Measurements from ENCODE around the gene PVALEF. TPM values are rescaled to one million over a fixed set of nuclear protein-coding genes. Genes with fewer than 3 reads are reported as not detected.

Gene PVALEF
- polyA plus RNA-seq, 1 donor (not counting 4 experiments of a cell fraction or from before 2014, with no cell fraction given) = not detected

DNA sequence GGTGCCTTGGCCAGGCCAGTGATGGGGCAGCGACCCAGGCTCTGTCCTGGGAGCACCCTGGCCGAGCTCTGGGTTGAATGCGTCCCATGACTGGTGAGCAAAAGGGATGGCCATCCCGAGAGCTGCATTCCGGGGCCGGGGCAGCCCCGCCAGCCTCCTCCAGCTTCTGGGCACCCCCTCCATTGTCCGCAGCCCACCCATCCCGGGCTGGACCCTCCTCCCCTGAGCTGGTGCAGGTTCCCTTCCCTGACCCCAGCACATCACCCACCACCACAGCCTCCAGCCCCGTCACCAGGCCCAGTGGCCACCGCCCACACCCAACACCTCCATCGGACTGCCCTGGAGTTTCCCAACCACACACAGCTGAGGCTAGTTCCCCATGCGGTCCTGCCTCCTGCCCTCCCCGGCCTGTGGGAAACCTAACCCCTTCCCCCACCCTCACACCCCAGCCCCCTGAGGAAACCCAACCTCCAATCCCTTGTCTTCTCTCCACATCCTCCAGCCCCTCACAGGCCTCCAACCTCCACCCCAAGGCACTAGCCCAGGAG lies 16.2 kb upstream of the PVALEF start:
- FAIRE-seq (no peak), DNase-seq (ENCODE audit: low read depth, low spot score) (no peak)
- TF ChIP-seq, protein P1, sequence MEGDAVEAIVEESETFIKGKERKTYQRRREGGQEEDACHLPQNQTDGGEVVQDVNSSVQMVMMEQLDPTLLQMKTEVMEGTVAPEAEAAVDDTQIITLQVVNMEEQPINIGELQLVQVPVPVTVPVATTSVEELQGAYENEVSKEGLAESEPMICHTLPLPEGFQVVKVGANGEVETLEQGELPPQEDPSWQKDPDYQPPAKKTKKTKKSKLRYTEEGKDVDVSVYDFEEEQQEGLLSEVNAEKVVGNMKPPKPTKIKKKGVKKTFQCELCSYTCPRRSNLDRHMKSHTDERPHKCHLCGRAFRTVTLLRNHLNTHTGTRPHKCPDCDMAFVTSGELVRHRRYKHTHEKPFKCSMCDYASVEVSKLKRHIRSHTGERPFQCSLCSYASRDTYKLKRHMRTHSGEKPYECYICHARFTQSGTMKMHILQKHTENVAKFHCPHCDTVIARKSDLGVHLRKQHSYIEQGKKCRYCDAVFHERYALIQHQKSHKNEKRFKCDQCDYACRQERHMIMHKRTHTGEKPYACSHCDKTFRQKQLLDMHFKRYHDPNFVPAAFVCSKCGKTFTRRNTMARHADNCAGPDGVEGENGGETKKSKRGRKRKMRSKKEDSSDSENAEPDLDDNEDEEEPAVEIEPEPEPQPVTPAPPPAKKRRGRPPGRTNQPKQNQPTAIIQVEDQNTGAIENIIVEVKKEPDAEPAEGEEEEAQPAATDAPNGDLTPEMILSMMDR (optimal IDR thresholded peaks at IDR 0.05 in 1 of 3, IDR thresholded peaks at IDR 0.05 in 1 of 3, conservative IDR thresholded peaks at IDR 0.05 in 1 of 3; ENCODE audit: extremely low read depth in 1 of 3, insufficient read depth in 2 of 3, low read length in 3 of 3) = no peak
- TF ChIP-seq EZH2 (IDR thresholded peaks at IDR 0.05; ENCODE audit: low read length) = no peak
- no peaks in the 10 kb centered on the region for H4K20me1 ChIP-seq (ENCODE audit: control insufficient read depth, extremely low read depth, insufficient read depth, low read length)
- no peak overlapping the region for H3K4me3 ChIP-seq (ENCODE audit: control insufficient read depth in 2 of 3, extremely low read depth in 1 of 3, insufficient read depth in 2 of 3, low read depth in 1 of 3, low read length in 3 of 3)
- H3K4me2 ChIP-seq (ENCODE audit: control insufficient read depth, extremely low read depth, insufficient read depth, low read depth, low read length) = no peak overlapping the region
- no peak overlapping the region for H3K9ac ChIP-seq (ENCODE audit: control insufficient read depth, extremely low read depth, insufficient read depth, low read length)
- no peaks in the 10 kb centered on the region for H3K36me3 ChIP-seq (ENCODE audit: control insufficient read depth in 2 of 2, extremely low read depth in 1 of 2, insufficient read depth in 2 of 2, low read length in 2 of 2)
- H2AFZ ChIP-seq (ENCODE audit: control insufficient read depth, low read length) = no peak overlapping the region
- dilution Hi-C loops (cut with MboI; ENCODE audit: extremely low pct_ligation_motif_present, low sequenced_read_pairs) = no loop called here
- H3K9me3 ChIP-seq (ENCODE audit: control insufficient read depth, low read depth, low read length) = no peaks in the 10 kb centered on the region
- no peaks in the 10 kb centered on the region for H3K9me1 ChIP-seq (ENCODE audit: control insufficient read depth, extremely low read depth, insufficient read depth, low read length)
- no peak overlapping the region for H3K27ac ChIP-seq (ENCODE audit: control insufficient read depth, insufficient read depth, low read length)
- peaks cover 16% of the 10 kb centered on the region for H3K27me3 ChIP-seq (ENCODE audit: control insufficient read depth, extremely low read depth, insufficient read depth, low read length)
- no peaks in the 10 kb centered on the region for H3K4me1 ChIP-seq (ENCODE audit: control insufficient read depth, extremely low read depth, insufficient read depth, low read length)
- no peaks in the 10 kb centered on the region for H3K79me2 ChIP-seq (ENCODE audit: control insufficient read depth, insufficient read depth, low read length)

GRCh38 chr17:81150377-81151077 lies 14.8 kb upstream of the PVALEF start:
- Histone ChIP-seq H3K4me3 (ENCODE audit: control insufficient read depth in 2 of 3, extremely low read depth in 1 of 3, insufficient read depth in 2 of 3, low read depth in 1 of 3, low read length in 3 of 3) (no peak overlapping the region), H3K27ac (ENCODE audit: control insufficient read depth, insufficient read depth, low read length) (no peak overlapping the region), H3K4me2 (ENCODE audit: control insufficient read depth, extremely low read depth, insufficient read depth, low read depth, low read length) (no peak overlapping the region), H3K36me3 (ENCODE audit: control insufficient read depth in 2 of 2, extremely low read depth in 1 of 2, insufficient read depth in 2 of 2, low read length in 2 of 2) (no peaks in the 10 kb centered on the region), H3K9me1 (ENCODE audit: control insufficient read depth, extremely low read depth, insufficient read depth, low read length) (no peaks in the 10 kb centered on the region), H3K79me2 (ENCODE audit: control insufficient read depth, insufficient read depth, low read length) (no peaks in the 10 kb centered on the region), H4K20me1 (ENCODE audit: control insufficient read depth, extremely low read depth, insufficient read depth, low read length) (no peaks in the 10 kb centered on the region), H3K9ac (ENCODE audit: control insufficient read depth, extremely low read depth, insufficient read depth, low read length) (no peak overlapping the region), H2AFZ (ENCODE audit: control insufficient read depth, low read length) (no peak overlapping the region), H3K4me1 (ENCODE audit: control insufficient read depth, extremely low read depth, insufficient read depth, low read length) (no peaks in the 10 kb centered on the region), H3K27me3 (ENCODE audit: control insufficient read depth, extremely low read depth, insufficient read depth, low read length) (peaks cover 16% of the 10 kb centered on the region), H3K9me3 (ENCODE audit: control insufficient read depth, low read depth, low read length) (no peaks in the 10 kb centered on the region)
- no peak for TF ChIP-seq EZH2 (IDR thresholded peaks at IDR 0.05; ENCODE audit: low read length)
- TF ChIP-seq, protein P1 (optimal IDR thresholded peaks at IDR 0.05 in 1 of 3, IDR thresholded peaks at IDR 0.05 in 1 of 3, conservative IDR thresholded peaks at IDR 0.05 in 1 of 3; ENCODE audit: extremely low read depth in 1 of 3, insufficient read depth in 2 of 3, low read length in 3 of 3) = no peak
- dilution Hi-C loops (cut with MboI; ENCODE audit: extremely low pct_ligation_motif_present, low sequenced_read_pairs) = no loop called here
- DNase-seq (ENCODE audit: low read depth, low spot score) = no peak
- FAIRE-seq = no peak

Measured in keratinocyte (primary cell).